ENCODE results near the gene SRC. TPM values are rescaled to one million over a fixed set of nuclear protein-coding genes. Genes with fewer than 3 reads are reported as not detected.

SRC gene
- total RNA-seq, 8 experiments from 2014 or later = 13.5 to 31.4 (median 17.7) TPM

GRCh38 chr20:37426106-37426505 is 80.2 kb downstream of the SRC start:
- ATAC-seq (replicated peaks in 6 of 8) = no peak
- peaks cover 29 to 31% of the 10 kb centered on the region in 2 donors for H3K4me1 ChIP-seq (replicated peaks in 1 of 2)
- in situ Hi-C loops (cut with MboI; ENCODE audit: low pct_unique_long_range_greater_than_20kb in 2 of 9, low sequenced_read_pairs in 9 of 9, unreplicated experiment in 9 of 9) = no loop called here
- no peak overlapping the region for H3K4me3 ChIP-seq
- 20 to 95% (median 78%) methylated on average over 1 to 12 of the region's 18 CpGs; no CpG with 5 or more reads in 3 of the 10 experiments for WGBS, 10 experiments
- H3K27ac ChIP-seq = no peak overlapping the region

GRCh38 chr20:37426978-37427377 is 81.0 kb downstream of the SRC start:
- ATAC-seq (replicated peaks in 6 of 8) = no peak
- WGBS, 10 experiments = 30 to 100% (median 67%) methylated on average over 1 to 2 of the region's 3 CpGs; no CpG with 5 or more reads in 5 of the 10 experiments
- no peak overlapping the region for H3K4me3 ChIP-seq
- no peak overlapping the region for H3K27ac ChIP-seq
- in situ Hi-C loops (cut with MboI; ENCODE audit: low pct_unique_long_range_greater_than_20kb in 2 of 9, low sequenced_read_pairs in 9 of 9, unreplicated experiment in 9 of 9) = no loop called here
- H3K4me1 ChIP-seq (replicated peaks in 1 of 2) = peaks cover 21 to 25% of the 10 kb centered on the region in 2 donors

- H3K4me3 ChIP-seq = no peak overlapping the region
- H3K4me1 ChIP-seq (replicated peaks in 1 of 2) = peaks cover 14 to 20% of the 10 kb centered on the region in 2 donors
- in situ Hi-C loops (cut with MboI; ENCODE audit: low pct_unique_long_range_greater_than_20kb in 2 of 9, low sequenced_read_pairs in 9 of 9, unreplicated experiment in 9 of 9) = no loop called here
- H3K27ac ChIP-seq = peak overlapping the region in 1 of 2 donors; percentile 74
- ATAC-seq (replicated peaks in 6 of 8) = no peak
Observed at GRCh38 chr20:37430044-37430443, 84.1 kb downstream of the SRC start.

DNA sequence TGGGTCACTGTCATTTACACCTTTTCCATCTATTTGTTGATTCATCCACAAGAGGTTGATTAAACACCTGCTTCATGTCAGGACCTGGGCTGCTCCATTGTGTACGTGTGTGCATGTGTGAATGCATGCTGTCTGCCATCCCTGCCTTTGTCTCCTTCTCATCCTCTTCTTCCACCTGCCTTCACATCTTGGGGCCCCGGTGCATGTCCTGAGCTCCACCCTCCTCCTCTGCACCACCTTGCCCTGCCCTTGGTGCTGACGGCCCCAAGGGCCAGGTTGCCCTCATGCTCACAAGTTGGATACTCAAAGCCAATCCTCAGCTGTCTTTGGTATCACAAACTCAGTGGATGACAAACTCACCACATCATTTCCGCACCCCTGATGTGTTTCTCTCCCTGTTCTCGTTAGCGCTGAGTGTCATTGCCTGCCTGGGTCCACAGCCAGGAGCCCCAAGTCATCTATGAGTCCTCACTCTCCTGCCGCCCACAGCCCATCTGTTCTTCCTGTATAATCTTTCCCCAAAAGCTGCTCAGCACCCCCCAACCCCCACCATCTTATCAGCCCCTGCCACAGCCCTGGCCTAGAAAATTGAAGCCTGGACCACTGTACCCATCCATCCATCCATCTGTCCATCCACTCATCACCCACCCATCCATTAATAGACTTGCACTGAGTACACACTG is 85.0 kb downstream of the SRC start:
- WGBS, 10 experiments = 0 to 94% (median 64%) methylated on average over 1 to 5 of the region's 7 CpGs; no CpG with 5 or more reads in 3 of the 10 experiments
- peak in 3 of 8 experiments; percentile 9 to 19 (median 12) for ATAC-seq (replicated peaks in 6 of 8)

DNA sequence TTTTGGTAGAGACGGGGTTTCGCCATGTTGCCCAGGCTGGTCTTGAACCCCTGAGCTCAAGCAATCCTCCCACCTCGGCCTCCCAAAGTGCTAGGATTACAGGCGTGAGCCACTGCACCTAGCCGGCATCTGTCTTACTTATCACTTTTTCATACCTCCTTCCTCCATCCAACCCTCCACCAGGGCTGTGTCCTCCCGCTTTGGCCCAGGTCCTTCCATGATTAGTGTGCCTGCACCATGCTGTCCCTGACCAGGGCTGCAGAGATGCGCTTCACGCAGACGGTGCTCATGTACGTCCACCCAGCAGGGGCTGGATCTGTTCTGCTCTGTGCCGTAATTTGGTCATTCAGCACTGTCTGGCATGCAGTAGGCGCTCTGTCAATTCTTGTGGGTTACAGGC is 85.8 kb downstream of the SRC start:
- Histone ChIP-seq H3K27ac (peak overlapping the region in 1 of 2 donors; percentile 23), H3K4me1 (replicated peaks in 1 of 2) (peaks cover 19 to 24% of the 10 kb centered on the region in 2 donors), H3K4me3 (no peak overlapping the region)
- no peak for ATAC-seq (replicated peaks in 6 of 8)
- WGBS, 10 experiments = 0 to 89% (median 60%) methylated on average over 1 to 7 of the region's 12 CpGs; no CpG with 5 or more reads in 5 of the 10 experiments
- in situ Hi-C loops (cut with MboI; ENCODE audit: low pct_unique_long_range_greater_than_20kb in 2 of 9, low sequenced_read_pairs in 9 of 9, unreplicated experiment in 9 of 9) = no loop called here

More for the DNA sequence above, 85.0 kb downstream of the SRC start:
- in situ Hi-C loops (cut with MboI; ENCODE audit: low pct_unique_long_range_greater_than_20kb in 2 of 9, low sequenced_read_pairs in 9 of 9, unreplicated experiment in 9 of 9) = no loop called here
- peaks cover 14 to 20% of the 10 kb centered on the region in 2 donors for H3K4me1 ChIP-seq (replicated peaks in 1 of 2)
- H3K27ac ChIP-seq = peak overlapping the region in 1 of 2 donors; percentile 74
- no peak overlapping the region for H3K4me3 ChIP-seq

DNA sequence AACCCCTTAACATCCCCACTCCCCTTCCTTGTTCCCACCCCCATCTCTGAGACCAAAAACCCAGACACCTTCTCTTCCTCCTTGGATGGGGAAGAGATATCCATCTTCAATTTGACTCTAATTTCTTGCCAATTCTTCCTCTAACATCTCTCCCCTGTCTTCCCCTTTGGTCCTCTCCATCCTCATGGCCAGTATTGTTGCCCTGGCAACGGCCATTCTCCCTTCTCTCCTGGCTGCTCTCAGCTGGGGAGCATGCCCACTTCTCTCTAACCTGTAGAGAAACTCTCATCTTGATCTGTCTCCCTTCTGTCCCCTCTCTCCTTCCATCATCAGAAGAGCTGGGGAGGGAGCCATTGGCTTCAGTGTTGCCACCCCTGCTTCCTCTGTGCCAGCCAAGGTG is 86.7 kb downstream of the SRC start:
- H3K4me1 ChIP-seq (replicated peaks in 1 of 2) = peaks cover 26 to 27% of the 10 kb centered on the region in 2 donors
- WGBS, 10 experiments = 0% methylated on average over 1 of the region's 1 CpG; no CpG with 5 or more reads in 7 of the 10 experiments
- ATAC-seq (replicated peaks in 6 of 8) = no peak
- no peak overlapping the region for H3K4me3 ChIP-seq
- H3K27ac ChIP-seq = no peak overlapping the region
- in situ Hi-C loops (cut with MboI; ENCODE audit: low pct_unique_long_range_greater_than_20kb in 2 of 9, low sequenced_read_pairs in 9 of 9, unreplicated experiment in 9 of 9) = no loop called here

GRCh38 chr20:37435607-37436006 is 89.7 kb downstream of the SRC start:
- Histone ChIP-seq H3K4me3 (no peak overlapping the region), H3K4me1 (replicated peaks in 1 of 2) (peaks cover 31 to 38% of the 10 kb centered on the region in 2 donors), H3K27ac (no peak overlapping the region)
- 0 to 80% (median 43%) methylated on average over 1 to 3 of the region's 4 CpGs; no CpG with 5 or more reads in 3 of the 10 experiments for WGBS, 10 experiments
- no peak for ATAC-seq (replicated peaks in 6 of 8)
- in situ Hi-C loops (cut with MboI; ENCODE audit: low pct_unique_long_range_greater_than_20kb in 2 of 9, low sequenced_read_pairs in 9 of 9, unreplicated experiment in 9 of 9) = no loop called here

GRCh38 chr20:37436527-37437186 is 90.7 kb downstream of the SRC start:
- H3K4me3 ChIP-seq = no peak overlapping the region
- peaks cover 24 to 32% of the 10 kb centered on the region in 2 donors for H3K4me1 ChIP-seq (replicated peaks in 1 of 2)
- in situ Hi-C loops (cut with MboI; ENCODE audit: low pct_unique_long_range_greater_than_20kb in 2 of 9, low sequenced_read_pairs in 9 of 9, unreplicated experiment in 9 of 9) = no loop called here
- no peak overlapping the region for H3K27ac ChIP-seq
- 73 to 100% (median 83%) methylated on average over 1 to 2 of the region's 9 CpGs; no CpG with 5 or more reads in 5 of the 10 experiments for WGBS, 10 experiments
- peak in 4 of 8 experiments; percentile 44 to 68 (median 56) for ATAC-seq (replicated peaks in 6 of 8)

DNA sequence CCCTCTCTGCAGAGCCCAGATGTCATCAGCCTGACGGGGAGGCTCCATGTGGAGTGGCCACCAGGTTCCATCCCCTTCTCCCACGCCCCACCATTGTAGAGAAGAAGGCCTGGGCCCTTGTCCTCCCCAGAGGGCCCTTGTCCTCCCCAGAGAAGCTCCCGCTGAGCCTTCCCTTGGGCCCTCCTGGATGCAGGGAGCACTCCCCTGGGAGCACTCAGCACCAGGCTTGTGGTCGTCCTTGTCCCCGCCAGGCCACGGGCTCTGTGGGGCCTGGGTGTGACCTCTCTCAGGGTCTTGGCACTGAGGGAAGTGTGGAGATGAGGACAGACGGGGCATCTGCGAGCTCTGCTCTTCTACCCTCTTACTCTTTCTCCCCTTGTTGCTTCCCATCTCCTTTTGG is 91.7 kb downstream of the SRC start:
- in situ Hi-C loops (cut with MboI; ENCODE audit: low pct_unique_long_range_greater_than_20kb in 2 of 9, low sequenced_read_pairs in 9 of 9, unreplicated experiment in 9 of 9) = no loop called here
- ATAC-seq (replicated peaks in 6 of 8) = no peak
- no peak overlapping the region for H3K4me3 ChIP-seq
- no peak overlapping the region for H3K27ac ChIP-seq
- peaks cover 18 to 30% of the 10 kb centered on the region in 2 donors for H3K4me1 ChIP-seq (replicated peaks in 1 of 2)
- 83 to 100% (median 95%) methylated on average over 1 to 2 of the region's 8 CpGs; no CpG with 5 or more reads in 6 of the 10 experiments for WGBS, 10 experiments

DNA sequence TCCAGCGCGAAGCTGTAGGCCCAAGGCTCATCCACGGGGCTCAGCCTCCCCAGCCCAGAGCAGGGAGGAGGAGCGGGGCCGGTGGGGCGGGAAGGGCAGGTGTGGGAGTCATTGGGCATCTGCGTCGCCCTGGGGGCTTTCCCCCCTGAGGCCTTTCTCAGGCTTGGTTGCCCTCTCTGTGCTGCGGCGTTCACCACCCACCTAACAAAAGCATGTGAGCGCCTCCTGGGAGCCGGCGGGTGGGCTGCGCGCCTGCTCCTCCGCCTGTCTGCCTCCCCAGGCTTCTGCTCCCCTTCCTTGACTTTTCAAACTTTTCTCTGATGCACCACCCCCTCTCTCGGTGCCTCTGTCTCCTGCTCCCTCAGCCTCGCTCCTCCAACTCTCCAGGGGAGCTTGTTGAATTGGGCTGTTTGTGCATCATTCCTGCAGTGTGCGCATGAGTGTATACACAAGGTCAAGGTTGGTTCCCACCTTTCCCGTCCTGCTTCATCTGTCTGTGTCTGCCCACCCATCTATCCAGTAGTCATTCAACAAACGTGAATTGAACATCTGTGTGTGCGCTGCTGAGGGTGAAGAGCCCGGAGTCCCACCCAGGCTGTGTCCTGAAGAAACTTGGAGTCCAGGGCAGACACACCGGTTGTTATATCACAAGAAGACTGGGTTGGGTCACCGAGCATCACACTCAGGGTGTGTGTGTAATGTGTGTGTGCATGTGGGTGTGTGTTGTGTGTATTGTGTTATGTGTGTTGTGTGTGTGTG is 92.7 kb downstream of the SRC start:
- Histone ChIP-seq H3K27ac (no peak overlapping the region), H3K4me1 (replicated peaks in 1 of 2) (peaks cover 17 to 29% of the 10 kb centered on the region in 2 donors), H3K4me3 (no peak overlapping the region)
- in situ Hi-C loops (cut with MboI; ENCODE audit: low pct_unique_long_range_greater_than_20kb in 2 of 9, low sequenced_read_pairs in 9 of 9, unreplicated experiment in 9 of 9) = no loop called here
- WGBS, 10 experiments = 46 to 100% (median 90%) methylated on average over 2 to 12 of the region's 25 CpGs; no CpG with 5 or more reads in 3 of the 10 experiments
- ATAC-seq (replicated peaks in 6 of 8) = no peak

DNA sequence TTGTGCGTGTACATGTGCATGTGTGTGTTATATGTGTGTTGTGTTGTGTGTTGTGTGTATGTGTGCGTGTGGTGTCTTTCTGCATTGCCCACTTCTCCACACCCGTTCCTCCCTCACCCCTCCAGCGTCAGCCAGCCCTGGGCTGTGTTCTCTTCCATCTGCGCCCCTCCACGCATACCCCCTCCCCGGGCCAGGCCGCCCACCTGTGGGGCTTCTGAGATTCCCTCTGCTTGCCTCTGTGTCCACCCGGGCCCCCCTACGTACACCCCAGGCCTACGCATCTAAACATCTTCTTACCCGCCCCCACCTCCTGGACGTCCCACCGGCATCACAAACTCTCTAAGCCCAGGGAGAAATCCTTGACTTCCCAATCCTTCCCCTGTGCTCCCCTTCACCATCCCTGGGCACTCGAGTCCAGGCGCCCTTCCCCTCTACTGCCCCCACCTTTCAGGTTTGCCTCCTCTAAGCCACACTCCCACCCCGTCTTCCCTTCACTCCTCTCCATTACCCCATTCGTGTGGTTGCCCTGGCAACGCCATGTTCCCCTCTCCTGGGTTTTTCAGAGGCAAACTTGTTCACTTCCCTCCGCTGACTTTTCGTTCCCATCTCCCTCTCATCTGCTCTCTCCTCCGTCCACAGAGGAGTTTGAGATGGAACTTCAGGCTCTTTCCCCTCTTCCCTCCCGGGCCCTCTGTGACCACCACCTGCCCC is 93.4 kb downstream of the SRC start:
- H3K27ac ChIP-seq = no peak overlapping the region
- peaks cover 17 to 29% of the 10 kb centered on the region in 2 donors for H3K4me1 ChIP-seq (replicated peaks in 1 of 2)
- no peak for ATAC-seq (replicated peaks in 6 of 8)
- H3K4me3 ChIP-seq = no peak overlapping the region
- in situ Hi-C loops (cut with MboI; ENCODE audit: low pct_unique_long_range_greater_than_20kb in 2 of 9, low sequenced_read_pairs in 9 of 9, unreplicated experiment in 9 of 9) = no loop called here
- 64 to 100% (median 80%) methylated on average over 1 to 3 of the region's 23 CpGs; no CpG with 5 or more reads in 7 of the 10 experiments for WGBS, 10 experiments

- 65 to 100% (median 73%) methylated on average over 2 to 4 of the region's 4 CpGs; no CpG with 5 or more reads in 1 of the 10 experiments for WGBS, 10 experiments
- ATAC-seq (replicated peaks in 6 of 8) = no peak
Observed at GRCh38 chr20:37441023-37441422, 95.1 kb downstream of the SRC start.

More at GRCh38 chr20:37441023-37441422, 95.1 kb downstream of the SRC start:
- Histone ChIP-seq H3K4me3 (no peak overlapping the region), H3K4me1 (replicated peaks in 1 of 2) (peaks cover 17 to 29% of the 10 kb centered on the region in 2 donors), H3K27ac (no peak overlapping the region)
- in situ Hi-C loops (cut with MboI; ENCODE audit: low pct_unique_long_range_greater_than_20kb in 2 of 9, low sequenced_read_pairs in 9 of 9, unreplicated experiment in 9 of 9) = no loop called here

Measured in motor neuron (in vitro differentiated cells).